WTC11 (cell line): Measurements from ENCODE around the gene ACCSL. TPM values are rescaled to one million over a fixed set of nuclear protein-coding genes. Genes with fewer than 3 reads are reported as not detected.

ENCODE experiments used
- ATAC-seq: fragments of 200-7000 bp; cut with Tn5 transposase; 2 replicates; pipeline ENCODE4 v1.10.0; 2021; ENCODE audit warnings: mild to moderate bottlenecking, moderate library complexity
- CTCF ChIA-PET: fragments of 300-600 bp; sonication (Branson Sonifier 250); formaldehyde crosslinking; loops from one replicate; lab custom pipeline; 2021; ENCODE audit warnings: antibody characterized with exemption; lab: Charles Lee
- POLR2A ChIA-PET: fragments of 350-600 bp; sonication (Branson Sonifier 250); formaldehyde crosslinking; loops from one replicate; lab custom pipeline; 2021; ENCODE audit warnings: antibody characterized with exemption; lab: Charles Lee
- DNase-seq: peaks from one replicate; pipeline ENCODE4 v3.0.0; 2021; ENCODE audit warnings: low spot score
- H3K27ac Mint-ChIP-seq: 2 replicates; pipeline ENCODE4 v1.8.0; 2021; ENCODE audit warnings: mixed read lengths
- H3K27me3 Mint-ChIP-seq: 2 replicates; pipeline ENCODE4 v1.8.0; 2021; ENCODE audit warnings: low read depth, mild to moderate bottlenecking, moderate library complexity, mixed read lengths
- H3K36me3 Mint-ChIP-seq: 2 replicates; pipeline ENCODE4 v1.8.0; 2021; ENCODE audit warnings: mixed read lengths
- H3K4me1 Mint-ChIP-seq: 2 replicates; pipeline ENCODE4 v1.8.0; 2022; ENCODE audit warnings: mixed read lengths
- H3K4me3 Mint-ChIP-seq: 2 replicates; pipeline ENCODE4 v1.8.0; 2021; ENCODE audit warnings: mild to moderate bottlenecking, moderate library complexity, mixed read lengths
- H3K9me3 Mint-ChIP-seq: 2 replicates; pipeline ENCODE4 v1.8.0; 2021; ENCODE audit warnings: mixed read lengths
- ATF1 ChIP-seq: sonication (generic); formaldehyde crosslinking; IDR thresholded peaks from 2 replicates; pipeline ENCODE4 v1.8.1; 2023; ENCODE audit warnings: mild to moderate bottlenecking, moderate library complexity, missing genetic modification reagents
- CREM ChIP-seq: sonication (generic); formaldehyde crosslinking; IDR thresholded peaks from 2 replicates; pipeline ENCODE4 v1.8.1; 2022; ENCODE audit warnings: mild to moderate bottlenecking, missing genetic modification reagents, moderate library complexity
- ELF4 ChIP-seq: sonication (generic); formaldehyde crosslinking; IDR thresholded peaks from 2 replicates; pipeline ENCODE4 v1.8.1; 2022; ENCODE audit warnings: low read depth, mild to moderate bottlenecking, moderate library complexity, missing genetic modification reagents
- GRHL2 ChIP-seq: fragments of 250-450 bp; sonication (Bioruptor Pico); IDR thresholded peaks from 2 replicates; pipeline ENCODE4 v1.8.0; 2022; ENCODE audit warnings: mild to moderate bottlenecking, moderate library complexity; ENCODE audit not compliant: insufficient replicate concordance, severe bottlenecking
- GTF2I ChIP-seq: fragments of 250-450 bp; sonication (Bioruptor Pico); conservative IDR thresholded peaks from 2 replicates; pipeline ENCODE4 v1.4.0; 2021; ENCODE audit warnings: mild to moderate bottlenecking
- JAZF1 ChIP-seq: fragments of 250-450 bp; sonication (Bioruptor Pico); IDR thresholded peaks from 2 replicates; pipeline ENCODE4 v1.9.0; 2021; ENCODE audit warnings: moderate library complexity, mild to moderate bottlenecking, inconsistent platforms
- JUN ChIP-seq: sonication (generic); formaldehyde crosslinking; IDR thresholded peaks from 2 replicates; pipeline ENCODE4 v1.8.0; 2023; ENCODE audit warnings: mild to moderate bottlenecking, missing genetic modification reagents
- NR2C2 ChIP-seq: sonication (generic); formaldehyde crosslinking; IDR thresholded peaks from 2 replicates; pipeline ENCODE4 v1.8.0; 2022; ENCODE audit warnings: mild to moderate bottlenecking, missing genetic modification reagents
- NR3C1 ChIP-seq: sonication (generic); formaldehyde crosslinking; conservative IDR thresholded peaks from 2 replicates; pipeline ENCODE4 v1.8.1; 2023; ENCODE audit warnings: low read depth, mild to moderate bottlenecking, missing genetic modification reagents
- TP53 ChIP-seq: sonication (generic); formaldehyde crosslinking; IDR thresholded peaks from 2 replicates; pipeline ENCODE4 v1.8.1; 2023; ENCODE audit warnings: mild to moderate bottlenecking, missing genetic modification reagents
- ZNF121 ChIP-seq: sonication (generic); formaldehyde crosslinking; IDR thresholded peaks from 2 replicates; pipeline ENCODE4 v1.8.0; 2023; ENCODE audit warnings: missing genetic modification reagents
- ZNF263 ChIP-seq: sonication (generic); formaldehyde crosslinking; IDR thresholded peaks from 2 replicates; pipeline ENCODE4 v1.8.1; 2022; ENCODE audit warnings: low read depth, mild to moderate bottlenecking, moderate library complexity, missing genetic modification reagents
- total RNA-seq: library from RNA; stranded (reverse); gene quantifications from 3 replicates; pipeline ENCODE4 v1.2.3, GENCODE V29; 2021
- TF ChIP-seq, protein P1 (sequence below): fragments of 250-450 bp; sonication (Bioruptor Pico); IDR thresholded peaks from 2 replicates; pipeline ENCODE4 v1.9.0; 2021; ENCODE audit warnings: mild to moderate bottlenecking
- TF ChIP-seq, protein P2 (sequence below): sonication (generic); formaldehyde crosslinking; IDR thresholded peaks from 2 replicates; pipeline ENCODE4 v1.8.1; 2023; ENCODE audit warnings: mild to moderate bottlenecking, missing genetic modification reagents, moderate library complexity
- TF ChIP-seq, protein P3 (sequence below): sonication (generic); formaldehyde crosslinking; IDR thresholded peaks from 2 replicates; pipeline ENCODE4 v1.8.0; 2022; ENCODE audit warnings: mild to moderate bottlenecking, missing genetic modification reagents
- TF ChIP-seq, protein P4 (sequence below): sonication (generic); formaldehyde crosslinking; IDR thresholded peaks from 2 replicates; pipeline ENCODE4 v1.8.0; 2023; ENCODE audit warnings: missing genetic modification reagents, mild to moderate bottlenecking, borderline replicate concordance
- TF ChIP-seq, protein P5 (sequence below): fragments of 200-600 bp; IDR thresholded peaks from 2 replicates; pipeline ENCODE4 v1.8.0; 2022; ENCODE audit warnings: antibody characterized with exemption
- TF ChIP-seq, protein P6 (sequence below): sonication (generic); formaldehyde crosslinking; conservative IDR thresholded peaks from 2 replicates; pipeline ENCODE4 v1.8.1; 2023; ENCODE audit warnings: mild to moderate bottlenecking, low read depth, missing genetic modification reagents, moderate library complexity
- TF ChIP-seq, protein P7 (sequence below): sonication (generic); formaldehyde crosslinking; IDR thresholded peaks from 2 replicates; pipeline ENCODE4 v1.8.1; 2023; ENCODE audit warnings: mild to moderate bottlenecking, moderate library complexity, missing genetic modification reagents

ACCSL gene
- total RNA-seq, 1 experiment from 2014 or later: not detected

DNA sequence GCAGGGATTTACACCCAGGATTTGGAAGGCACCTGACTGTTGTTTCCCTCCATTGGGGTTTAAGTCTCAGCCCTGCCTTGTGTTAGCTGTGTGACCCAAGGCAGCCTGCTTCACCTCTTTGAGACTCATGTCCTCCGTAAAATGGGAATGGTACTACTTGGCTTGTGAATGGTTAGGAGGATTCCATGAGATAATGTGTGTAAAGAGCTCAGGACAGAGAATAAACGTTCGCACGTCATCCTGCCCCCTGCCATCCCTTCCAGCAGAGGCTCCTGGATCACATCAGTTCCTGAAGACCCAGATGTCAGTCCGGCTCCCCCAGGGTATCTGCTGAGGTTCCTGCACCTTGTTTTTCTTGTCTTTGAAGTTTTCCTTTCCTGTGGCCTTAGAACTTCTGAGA lies 16.8 kb upstream of the ACCSL start:
- ATAC-seq (no peak), DNase-seq (no peak)
- peaks cover 4% of the 10 kb centered on the region; the same call in 1 of the 2 replicates for H3K36me3 Mint-ChIP-seq
- no peak overlapping the region; the same call in 1 of the 2 replicates for H3K27ac Mint-ChIP-seq
- POLR2A ChIA-PET: no interaction called here
- no peak overlapping the region for H3K4me3 Mint-ChIP-seq
- CTCF ChIA-PET: interaction anchor here (0.7 to 1.6 kb wide), 4 partner anchors 11 to 141 kb away, joined by 3 to 6 read pairs (median 3); no protein-coding TSS in a partner anchor
- H3K9me3 Mint-ChIP-seq: peaks cover 12% of the 10 kb centered on the region
- TF ChIP-seq, protein P1, sequence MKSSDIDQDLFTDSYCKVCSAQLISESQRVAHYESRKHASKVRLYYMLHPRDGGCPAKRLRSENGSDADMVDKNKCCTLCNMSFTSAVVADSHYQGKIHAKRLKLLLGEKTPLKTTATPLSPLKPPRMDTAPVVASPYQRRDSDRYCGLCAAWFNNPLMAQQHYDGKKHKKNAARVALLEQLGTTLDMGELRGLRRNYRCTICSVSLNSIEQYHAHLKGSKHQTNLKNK (CRISPR knock-in tag): no peak
- TF ChIP-seq, protein P2, sequence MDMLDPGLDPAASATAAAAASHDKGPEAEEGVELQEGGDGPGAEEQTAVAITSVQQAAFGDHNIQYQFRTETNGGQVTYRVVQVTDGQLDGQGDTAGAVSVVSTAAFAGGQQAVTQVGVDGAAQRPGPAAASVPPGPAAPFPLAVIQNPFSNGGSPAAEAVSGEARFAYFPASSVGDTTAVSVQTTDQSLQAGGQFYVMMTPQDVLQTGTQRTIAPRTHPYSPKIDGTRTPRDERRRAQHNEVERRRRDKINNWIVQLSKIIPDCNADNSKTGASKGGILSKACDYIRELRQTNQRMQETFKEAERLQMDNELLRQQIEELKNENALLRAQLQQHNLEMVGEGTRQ (CRISPR knock-in tag): no peak
- peaks cover 4% of the 10 kb centered on the region; the same call in 1 of the 2 replicates for H3K27me3 Mint-ChIP-seq
- H3K4me1 Mint-ChIP-seq: peaks cover 22% of the 10 kb centered on the region

DNA sequence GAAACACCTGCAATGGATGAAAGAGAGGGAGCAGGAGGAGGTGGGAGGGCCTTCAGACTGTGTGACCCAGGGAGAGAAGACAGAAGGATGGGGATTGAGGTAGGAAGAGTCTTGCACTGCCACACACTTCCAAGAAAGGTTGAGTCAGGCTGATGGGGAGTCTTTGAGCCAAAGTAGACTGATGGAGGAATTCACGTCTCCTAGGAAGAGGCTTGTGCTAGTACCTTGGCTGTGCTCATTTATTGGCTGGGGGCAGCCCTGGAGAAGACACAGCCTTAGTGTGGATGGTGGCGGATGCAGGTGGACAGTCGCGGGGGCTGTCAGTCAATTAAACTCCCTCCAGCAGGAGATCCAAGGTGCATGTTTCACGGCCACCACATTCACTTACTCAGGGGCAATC lies 16.2 kb upstream of the ACCSL start:
- Mint-ChIP-seq H3K4me3 (no peak overlapping the region), H3K9me3 (peaks cover 7% of the 10 kb centered on the region; the same call in 1 of the 2 replicates), H3K27me3 (peaks cover 4% of the 10 kb centered on the region; the same call in 1 of the 2 replicates), H3K27ac (no peak overlapping the region), H3K4me1 (peaks cover 22% of the 10 kb centered on the region), H3K36me3 (no peaks in the 10 kb centered on the region)
- TF ChIP-seq ZNF263 (no peak), TP53 (no peak), ATF1 (CRISPR knock-in tag) (no peak), NR2C2 (CRISPR knock-in tag) (no peak), ZNF121 (CRISPR knock-in tag) (no peak), NR3C1 (CRISPR knock-in tag) (no peak), JUN (CRISPR knock-in tag) (no peak), CREM (no peak), JAZF1 (CRISPR knock-in tag) (no peak), GTF2I (CRISPR knock-in tag) (no peak), GRHL2 (CRISPR knock-in tag) (no peak), ELF4 (no peak)
- TF ChIP-seq, protein P3, sequence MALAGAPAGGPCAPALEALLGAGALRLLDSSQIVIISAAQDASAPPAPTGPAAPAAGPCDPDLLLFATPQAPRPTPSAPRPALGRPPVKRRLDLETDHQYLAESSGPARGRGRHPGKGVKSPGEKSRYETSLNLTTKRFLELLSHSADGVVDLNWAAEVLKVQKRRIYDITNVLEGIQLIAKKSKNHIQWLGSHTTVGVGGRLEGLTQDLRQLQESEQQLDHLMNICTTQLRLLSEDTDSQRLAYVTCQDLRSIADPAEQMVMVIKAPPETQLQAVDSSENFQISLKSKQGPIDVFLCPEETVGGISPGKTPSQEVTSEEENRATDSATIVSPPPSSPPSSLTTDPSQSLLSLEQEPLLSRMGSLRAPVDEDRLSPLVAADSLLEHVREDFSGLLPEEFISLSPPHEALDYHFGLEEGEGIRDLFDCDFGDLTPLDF: no peak
- TF ChIP-seq, protein P4, sequence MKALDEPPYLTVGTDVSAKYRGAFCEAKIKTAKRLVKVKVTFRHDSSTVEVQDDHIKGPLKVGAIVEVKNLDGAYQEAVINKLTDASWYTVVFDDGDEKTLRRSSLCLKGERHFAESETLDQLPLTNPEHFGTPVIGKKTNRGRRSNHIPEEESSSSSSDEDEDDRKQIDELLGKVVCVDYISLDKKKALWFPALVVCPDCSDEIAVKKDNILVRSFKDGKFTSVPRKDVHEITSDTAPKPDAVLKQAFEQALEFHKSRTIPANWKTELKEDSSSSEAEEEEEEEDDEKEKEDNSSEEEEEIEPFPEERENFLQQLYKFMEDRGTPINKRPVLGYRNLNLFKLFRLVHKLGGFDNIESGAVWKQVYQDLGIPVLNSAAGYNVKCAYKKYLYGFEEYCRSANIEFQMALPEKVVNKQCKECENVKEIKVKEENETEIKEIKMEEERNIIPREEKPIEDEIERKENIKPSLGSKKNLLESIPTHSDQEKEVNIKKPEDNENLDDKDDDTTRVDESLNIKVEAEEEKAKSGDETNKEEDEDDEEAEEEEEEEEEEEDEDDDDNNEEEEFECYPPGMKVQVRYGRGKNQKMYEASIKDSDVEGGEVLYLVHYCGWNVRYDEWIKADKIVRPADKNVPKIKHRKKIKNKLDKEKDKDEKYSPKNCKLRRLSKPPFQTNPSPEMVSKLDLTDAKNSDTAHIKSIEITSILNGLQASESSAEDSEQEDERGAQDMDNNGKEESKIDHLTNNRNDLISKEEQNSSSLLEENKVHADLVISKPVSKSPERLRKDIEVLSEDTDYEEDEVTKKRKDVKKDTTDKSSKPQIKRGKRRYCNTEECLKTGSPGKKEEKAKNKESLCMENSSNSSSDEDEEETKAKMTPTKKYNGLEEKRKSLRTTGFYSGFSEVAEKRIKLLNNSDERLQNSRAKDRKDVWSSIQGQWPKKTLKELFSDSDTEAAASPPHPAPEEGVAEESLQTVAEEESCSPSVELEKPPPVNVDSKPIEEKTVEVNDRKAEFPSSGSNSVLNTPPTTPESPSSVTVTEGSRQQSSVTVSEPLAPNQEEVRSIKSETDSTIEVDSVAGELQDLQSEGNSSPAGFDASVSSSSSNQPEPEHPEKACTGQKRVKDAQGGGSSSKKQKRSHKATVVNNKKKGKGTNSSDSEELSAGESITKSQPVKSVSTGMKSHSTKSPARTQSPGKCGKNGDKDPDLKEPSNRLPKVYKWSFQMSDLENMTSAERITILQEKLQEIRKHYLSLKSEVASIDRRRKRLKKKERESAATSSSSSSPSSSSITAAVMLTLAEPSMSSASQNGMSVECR: no peak
- TF ChIP-seq, protein P5, sequence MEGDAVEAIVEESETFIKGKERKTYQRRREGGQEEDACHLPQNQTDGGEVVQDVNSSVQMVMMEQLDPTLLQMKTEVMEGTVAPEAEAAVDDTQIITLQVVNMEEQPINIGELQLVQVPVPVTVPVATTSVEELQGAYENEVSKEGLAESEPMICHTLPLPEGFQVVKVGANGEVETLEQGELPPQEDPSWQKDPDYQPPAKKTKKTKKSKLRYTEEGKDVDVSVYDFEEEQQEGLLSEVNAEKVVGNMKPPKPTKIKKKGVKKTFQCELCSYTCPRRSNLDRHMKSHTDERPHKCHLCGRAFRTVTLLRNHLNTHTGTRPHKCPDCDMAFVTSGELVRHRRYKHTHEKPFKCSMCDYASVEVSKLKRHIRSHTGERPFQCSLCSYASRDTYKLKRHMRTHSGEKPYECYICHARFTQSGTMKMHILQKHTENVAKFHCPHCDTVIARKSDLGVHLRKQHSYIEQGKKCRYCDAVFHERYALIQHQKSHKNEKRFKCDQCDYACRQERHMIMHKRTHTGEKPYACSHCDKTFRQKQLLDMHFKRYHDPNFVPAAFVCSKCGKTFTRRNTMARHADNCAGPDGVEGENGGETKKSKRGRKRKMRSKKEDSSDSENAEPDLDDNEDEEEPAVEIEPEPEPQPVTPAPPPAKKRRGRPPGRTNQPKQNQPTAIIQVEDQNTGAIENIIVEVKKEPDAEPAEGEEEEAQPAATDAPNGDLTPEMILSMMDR: no peak
- TF ChIP-seq, protein P6, sequence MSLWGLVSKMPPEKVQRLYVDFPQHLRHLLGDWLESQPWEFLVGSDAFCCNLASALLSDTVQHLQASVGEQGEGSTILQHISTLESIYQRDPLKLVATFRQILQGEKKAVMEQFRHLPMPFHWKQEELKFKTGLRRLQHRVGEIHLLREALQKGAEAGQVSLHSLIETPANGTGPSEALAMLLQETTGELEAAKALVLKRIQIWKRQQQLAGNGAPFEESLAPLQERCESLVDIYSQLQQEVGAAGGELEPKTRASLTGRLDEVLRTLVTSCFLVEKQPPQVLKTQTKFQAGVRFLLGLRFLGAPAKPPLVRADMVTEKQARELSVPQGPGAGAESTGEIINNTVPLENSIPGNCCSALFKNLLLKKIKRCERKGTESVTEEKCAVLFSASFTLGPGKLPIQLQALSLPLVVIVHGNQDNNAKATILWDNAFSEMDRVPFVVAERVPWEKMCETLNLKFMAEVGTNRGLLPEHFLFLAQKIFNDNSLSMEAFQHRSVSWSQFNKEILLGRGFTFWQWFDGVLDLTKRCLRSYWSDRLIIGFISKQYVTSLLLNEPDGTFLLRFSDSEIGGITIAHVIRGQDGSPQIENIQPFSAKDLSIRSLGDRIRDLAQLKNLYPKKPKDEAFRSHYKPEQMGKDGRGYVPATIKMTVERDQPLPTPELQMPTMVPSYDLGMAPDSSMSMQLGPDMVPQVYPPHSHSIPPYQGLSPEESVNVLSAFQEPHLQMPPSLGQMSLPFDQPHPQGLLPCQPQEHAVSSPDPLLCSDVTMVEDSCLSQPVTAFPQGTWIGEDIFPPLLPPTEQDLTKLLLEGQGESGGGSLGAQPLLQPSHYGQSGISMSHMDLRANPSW (CRISPR knock-in tag): no peak
- TF ChIP-seq, protein P7, sequence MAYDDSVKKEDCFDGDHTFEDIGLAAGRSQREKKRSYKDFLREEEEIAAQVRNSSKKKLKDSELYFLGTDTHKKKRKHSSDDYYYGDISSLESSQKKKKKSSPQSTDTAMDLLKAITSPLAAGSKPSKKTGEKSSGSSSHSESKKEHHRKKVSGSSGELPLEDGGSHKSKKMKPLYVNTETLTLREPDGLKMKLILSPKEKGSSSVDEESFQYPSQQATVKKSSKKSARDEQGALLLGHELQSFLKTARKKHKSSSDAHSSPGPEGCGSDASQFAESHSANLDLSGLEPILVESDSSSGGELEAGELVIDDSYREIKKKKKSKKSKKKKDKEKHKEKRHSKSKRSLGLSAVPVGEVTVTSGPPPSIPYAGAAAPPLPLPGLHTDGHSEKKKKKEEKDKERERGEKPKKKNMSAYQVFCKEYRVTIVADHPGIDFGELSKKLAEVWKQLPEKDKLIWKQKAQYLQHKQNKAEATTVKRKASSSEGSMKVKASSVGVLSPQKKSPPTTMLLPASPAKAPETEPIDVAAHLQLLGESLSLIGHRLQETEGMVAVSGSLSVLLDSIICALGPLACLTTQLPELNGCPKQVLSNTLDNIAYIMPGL (CRISPR knock-in tag): no peak
- no peak for DNase-seq
- POLR2A ChIA-PET: no interaction called here
- CTCF ChIA-PET: interaction anchor here (1.1 to 1.6 kb wide), 2 partner anchors 84 to 142 kb away, joined by 3 to 6 read pairs; no protein-coding TSS in a partner anchor
- ATAC-seq: no peak
